ENCODE data around the gene RPS27A.

DNA sequence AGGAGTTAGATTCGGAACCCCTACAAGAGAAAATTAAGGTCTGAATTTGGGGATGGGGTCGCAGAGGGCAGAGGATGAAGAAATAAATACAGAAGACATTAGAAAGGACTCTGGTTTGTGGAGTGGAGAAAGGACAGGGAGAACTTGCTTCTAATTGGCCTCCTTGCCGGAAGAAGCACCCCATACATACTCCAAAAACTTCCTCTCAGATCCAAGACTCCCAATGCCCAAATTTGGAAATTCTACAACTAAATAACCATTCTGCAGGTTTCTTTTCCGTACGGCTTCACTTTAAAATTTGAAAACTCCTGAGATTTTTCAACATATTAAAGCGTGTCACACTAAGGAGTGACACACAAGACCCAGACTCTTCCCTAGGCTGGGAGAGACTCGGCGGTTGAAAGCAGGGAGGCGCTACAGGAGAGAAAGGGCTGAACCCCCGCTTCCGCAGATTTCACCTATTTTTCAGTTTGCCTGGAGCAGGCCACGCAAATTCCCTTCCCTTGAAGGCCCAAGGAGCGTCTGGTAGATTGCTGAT lies 873 bp upstream of the RPS27A start:
- TF ChIP-seq ZNF3 (CRISPR knock-in tag; IDR thresholded peaks at IDR 0.05) (no peak), KDM1A (IDR thresholded peaks at IDR 0.05) (no peak), PML (IDR thresholded peaks at IDR 0.05; ENCODE audit: low read length) (no peak; the same call in 1 of the 2 replicates)
- TF ChIP-seq, protein P1, sequence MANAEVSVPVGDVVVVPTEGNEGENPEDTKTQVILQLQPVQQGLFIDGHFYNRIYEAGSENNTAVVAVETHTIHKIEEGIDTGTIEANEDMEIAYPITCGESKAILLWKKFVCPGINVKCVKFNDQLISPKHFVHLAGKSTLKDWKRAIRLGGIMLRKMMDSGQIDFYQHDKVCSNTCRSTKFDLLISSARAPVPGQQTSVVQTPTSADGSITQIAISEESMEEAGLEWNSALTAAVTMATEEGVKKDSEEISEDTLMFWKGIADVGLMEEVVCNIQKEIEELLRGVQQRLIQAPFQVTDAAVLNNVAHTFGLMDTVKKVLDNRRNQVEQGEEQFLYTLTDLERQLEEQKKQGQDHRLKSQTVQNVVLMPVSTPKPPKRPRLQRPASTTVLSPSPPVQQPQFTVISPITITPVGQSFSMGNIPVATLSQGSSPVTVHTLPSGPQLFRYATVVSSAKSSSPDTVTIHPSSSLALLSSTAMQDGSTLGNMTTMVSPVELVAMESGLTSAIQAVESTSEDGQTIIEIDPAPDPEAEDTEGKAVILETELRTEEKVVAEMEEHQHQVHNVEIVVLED (CRISPR knock-in tag; IDR thresholded peaks at IDR 0.05), result no peak
- TF ChIP-seq, protein P2, sequence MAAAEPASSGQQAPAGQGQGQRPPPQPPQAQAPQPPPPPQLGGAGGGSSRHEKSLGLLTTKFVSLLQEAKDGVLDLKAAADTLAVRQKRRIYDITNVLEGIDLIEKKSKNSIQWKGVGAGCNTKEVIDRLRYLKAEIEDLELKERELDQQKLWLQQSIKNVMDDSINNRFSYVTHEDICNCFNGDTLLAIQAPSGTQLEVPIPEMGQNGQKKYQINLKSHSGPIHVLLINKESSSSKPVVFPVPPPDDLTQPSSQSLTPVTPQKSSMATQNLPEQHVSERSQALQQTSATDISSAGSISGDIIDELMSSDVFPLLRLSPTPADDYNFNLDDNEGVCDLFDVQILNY (CRISPR knock-in tag; IDR thresholded peaks at IDR 0.05), result no peak
